Loucy (cell line): ENCODE results near the gene C16orf54.

Experiments used
- EZH2phosphoT487 ChIP-seq: fragments of 200-600 bp; IDR thresholded peaks from 2 replicates; pipeline ENCODE4 v1.6.1; 2018; ENCODE audit warnings: antibody characterized with exemption, mild to moderate bottlenecking, moderate library complexity, borderline replicate concordance
- TF ChIP-seq, protein P1 (sequence below): fragments of 200-600 bp; sonication (generic); conservative IDR thresholded peaks from 2 replicates; pipeline ENCODE4 v1.5.1; 2014; ENCODE audit warnings: mild to moderate bottlenecking, antibody characterized with exemption, low read length

DNA sequence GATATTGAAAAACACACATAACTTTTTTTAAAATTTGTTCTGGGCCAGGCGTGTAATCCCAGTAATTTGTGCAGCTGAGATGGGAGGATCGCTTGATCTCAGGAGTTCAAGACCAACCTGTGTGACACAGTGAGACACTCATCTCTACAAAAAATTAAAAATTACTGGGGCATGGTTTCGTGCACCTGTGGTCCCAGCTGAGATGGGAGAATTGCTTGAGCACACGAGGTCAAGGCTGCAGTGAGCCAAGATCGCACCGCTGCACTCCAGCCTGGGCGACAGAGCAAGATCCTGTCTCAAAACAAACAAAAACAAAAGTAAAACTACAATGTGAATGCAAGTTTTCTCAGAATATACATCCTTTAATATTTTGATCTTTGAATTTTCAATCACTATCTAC, 15.1 kb downstream of the C16orf54 start:
- TF ChIP-seq, protein P1, sequence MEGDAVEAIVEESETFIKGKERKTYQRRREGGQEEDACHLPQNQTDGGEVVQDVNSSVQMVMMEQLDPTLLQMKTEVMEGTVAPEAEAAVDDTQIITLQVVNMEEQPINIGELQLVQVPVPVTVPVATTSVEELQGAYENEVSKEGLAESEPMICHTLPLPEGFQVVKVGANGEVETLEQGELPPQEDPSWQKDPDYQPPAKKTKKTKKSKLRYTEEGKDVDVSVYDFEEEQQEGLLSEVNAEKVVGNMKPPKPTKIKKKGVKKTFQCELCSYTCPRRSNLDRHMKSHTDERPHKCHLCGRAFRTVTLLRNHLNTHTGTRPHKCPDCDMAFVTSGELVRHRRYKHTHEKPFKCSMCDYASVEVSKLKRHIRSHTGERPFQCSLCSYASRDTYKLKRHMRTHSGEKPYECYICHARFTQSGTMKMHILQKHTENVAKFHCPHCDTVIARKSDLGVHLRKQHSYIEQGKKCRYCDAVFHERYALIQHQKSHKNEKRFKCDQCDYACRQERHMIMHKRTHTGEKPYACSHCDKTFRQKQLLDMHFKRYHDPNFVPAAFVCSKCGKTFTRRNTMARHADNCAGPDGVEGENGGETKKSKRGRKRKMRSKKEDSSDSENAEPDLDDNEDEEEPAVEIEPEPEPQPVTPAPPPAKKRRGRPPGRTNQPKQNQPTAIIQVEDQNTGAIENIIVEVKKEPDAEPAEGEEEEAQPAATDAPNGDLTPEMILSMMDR = no peak
- TF ChIP-seq EZH2phosphoT487 = no peak
